A549 treated with dexamethasone at 1 μM for 4 hours (cell line): ENCODE results near the gene ACAP1. TPM values are rescaled to one million over a fixed set of nuclear protein-coding genes. Genes with fewer than 3 reads are reported as not detected.

Source experiments
- total RNA-seq: library from RNA; stranded (reverse); fragments of 200-300 nt; extraction: Qiagen RNA extraction; gene quantifications from 5 replicates; pipeline ENCODE4 v1.2.3, GENCODE V29; 2022

ACAP1 gene, protein sequence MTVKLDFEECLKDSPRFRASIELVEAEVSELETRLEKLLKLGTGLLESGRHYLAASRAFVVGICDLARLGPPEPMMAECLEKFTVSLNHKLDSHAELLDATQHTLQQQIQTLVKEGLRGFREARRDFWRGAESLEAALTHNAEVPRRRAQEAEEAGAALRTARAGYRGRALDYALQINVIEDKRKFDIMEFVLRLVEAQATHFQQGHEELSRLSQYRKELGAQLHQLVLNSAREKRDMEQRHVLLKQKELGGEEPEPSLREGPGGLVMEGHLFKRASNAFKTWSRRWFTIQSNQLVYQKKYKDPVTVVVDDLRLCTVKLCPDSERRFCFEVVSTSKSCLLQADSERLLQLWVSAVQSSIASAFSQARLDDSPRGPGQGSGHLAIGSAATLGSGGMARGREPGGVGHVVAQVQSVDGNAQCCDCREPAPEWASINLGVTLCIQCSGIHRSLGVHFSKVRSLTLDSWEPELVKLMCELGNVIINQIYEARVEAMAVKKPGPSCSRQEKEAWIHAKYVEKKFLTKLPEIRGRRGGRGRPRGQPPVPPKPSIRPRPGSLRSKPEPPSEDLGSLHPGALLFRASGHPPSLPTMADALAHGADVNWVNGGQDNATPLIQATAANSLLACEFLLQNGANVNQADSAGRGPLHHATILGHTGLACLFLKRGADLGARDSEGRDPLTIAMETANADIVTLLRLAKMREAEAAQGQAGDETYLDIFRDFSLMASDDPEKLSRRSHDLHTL
- 1.4 to 3.6 TPM (median 2.7 TPM) in 5 replicates for total RNA-seq

DNA sequence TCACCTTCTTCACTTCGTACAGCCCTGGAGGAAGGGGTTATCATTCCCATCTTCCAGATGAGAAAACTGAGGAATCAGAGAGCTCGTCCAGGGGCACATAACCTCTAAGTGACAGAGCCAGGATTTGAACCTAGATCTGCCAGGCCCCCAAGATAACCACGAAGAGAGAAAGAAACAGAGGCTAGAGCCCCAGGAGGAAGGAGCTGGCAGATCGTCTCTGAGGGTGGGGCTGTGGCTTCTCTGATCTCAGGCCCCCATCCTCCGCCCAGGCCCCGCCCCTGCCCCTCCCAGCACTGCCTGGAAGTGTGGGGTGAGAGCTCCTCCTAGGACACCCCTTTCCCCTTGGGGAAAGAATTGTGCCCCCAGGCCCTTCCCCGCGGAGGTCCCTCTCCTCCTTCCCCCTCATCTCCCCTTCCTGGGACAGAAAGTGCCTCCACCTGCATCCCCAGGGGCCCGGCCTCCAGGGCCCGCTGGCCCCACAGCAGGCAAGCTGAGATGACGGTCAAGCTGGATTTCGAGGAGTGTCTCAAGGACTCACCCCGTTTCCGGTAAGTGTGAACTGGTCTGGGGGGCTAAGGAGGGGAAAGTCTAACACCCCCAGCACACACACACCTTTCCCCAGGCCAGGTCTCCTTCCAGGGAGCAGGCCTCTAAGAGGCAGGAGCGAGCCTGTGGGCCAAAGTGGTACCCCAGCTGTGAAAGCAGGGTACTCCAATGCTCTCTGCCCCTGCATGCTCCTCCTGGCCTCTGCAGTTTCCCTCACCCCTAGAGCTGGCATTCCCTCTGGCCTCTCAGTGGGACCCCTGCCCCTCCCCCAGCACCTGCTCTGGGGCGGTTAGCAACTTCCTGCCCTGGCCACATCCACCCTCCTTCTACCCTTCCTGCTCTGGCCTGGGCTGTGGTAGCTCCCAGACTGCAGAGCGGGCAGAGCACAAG lies at the start of gene ACAP1:
Gene ACAP1, plus strand, starts transcription at position 290 of the 936 bp plus-strand sequence. Its CDS starts 206 bp downstream, at position 496.

DNA sequence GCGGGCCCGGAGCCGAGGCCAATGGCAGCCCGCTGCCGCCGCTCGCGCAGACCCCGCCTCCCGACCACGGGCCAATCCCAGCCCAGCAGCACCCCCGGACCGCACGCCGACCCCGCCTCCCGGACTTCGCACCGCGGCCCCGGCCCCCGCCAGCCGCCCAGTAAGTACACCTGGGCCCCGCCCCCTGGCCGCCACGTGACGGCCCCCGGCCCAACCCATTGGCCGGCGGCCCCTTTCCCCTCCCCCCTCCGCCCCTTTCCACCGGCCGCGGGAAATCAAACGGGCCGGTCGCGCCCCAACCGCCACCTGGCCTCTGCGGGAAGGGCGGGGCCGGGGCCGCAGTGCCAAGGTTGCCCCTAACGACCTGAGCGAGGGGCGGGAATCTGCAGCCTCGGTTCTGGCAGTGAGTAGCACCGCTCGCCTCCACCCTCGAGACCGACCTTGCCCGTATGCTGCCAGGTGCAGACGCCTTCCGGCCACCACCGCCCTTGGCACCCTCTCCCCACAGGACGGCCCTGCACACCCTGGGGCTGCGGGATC lies 41.6 kb upstream of the ACAP1 start, which contains the start of gene YBX2:
Gene YBX2, minus strand, starts transcription at position 26 of the 540 bp plus-strand sequence. CDS start 139 bp downstream, outside the sequence.

DNA sequence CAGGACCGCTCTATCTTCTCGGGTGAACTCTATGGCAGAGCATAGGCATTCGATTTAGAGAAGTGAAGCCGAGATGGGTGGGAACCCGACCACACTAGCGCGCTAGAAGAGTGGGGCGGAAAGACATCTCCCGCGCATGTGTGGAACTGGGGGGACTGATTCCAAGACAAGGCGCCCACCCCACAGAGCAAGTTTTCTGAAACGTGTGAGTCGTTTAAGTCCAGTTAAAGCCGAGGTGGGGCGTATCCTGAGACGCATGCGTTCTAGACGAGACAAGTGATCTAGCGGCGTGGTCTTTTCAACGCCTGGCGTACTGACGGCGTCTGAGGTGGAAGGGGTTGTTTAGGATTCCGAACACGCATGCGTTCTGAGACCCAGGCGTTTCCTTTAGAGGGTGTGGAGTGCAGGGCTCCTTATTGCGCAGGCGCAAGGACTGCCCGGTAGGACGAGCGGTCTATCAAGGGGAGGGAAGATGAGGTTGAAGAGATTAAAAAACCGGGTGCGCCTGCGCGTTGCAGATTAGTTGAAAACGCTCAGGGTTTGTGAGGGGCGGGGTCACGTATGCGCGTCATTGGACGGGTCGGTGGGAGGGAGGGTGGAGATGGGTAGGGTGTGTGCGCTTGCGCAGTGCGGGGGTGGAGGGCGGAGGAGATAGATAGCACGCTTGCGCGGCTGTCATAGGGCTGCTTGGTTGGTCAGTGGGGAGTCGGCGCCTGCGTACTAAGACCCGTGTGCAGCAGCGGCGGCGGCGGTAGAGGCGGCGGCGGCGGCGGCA lies 29.2 kb upstream of the ACAP1 start, which contains the start of gene EIF5A:
Gene EIF5A, plus strand, starts transcription at position 718 of the 775 bp plus-strand sequence. CDS start 2,008 bp downstream, outside the sequence.

DNA sequence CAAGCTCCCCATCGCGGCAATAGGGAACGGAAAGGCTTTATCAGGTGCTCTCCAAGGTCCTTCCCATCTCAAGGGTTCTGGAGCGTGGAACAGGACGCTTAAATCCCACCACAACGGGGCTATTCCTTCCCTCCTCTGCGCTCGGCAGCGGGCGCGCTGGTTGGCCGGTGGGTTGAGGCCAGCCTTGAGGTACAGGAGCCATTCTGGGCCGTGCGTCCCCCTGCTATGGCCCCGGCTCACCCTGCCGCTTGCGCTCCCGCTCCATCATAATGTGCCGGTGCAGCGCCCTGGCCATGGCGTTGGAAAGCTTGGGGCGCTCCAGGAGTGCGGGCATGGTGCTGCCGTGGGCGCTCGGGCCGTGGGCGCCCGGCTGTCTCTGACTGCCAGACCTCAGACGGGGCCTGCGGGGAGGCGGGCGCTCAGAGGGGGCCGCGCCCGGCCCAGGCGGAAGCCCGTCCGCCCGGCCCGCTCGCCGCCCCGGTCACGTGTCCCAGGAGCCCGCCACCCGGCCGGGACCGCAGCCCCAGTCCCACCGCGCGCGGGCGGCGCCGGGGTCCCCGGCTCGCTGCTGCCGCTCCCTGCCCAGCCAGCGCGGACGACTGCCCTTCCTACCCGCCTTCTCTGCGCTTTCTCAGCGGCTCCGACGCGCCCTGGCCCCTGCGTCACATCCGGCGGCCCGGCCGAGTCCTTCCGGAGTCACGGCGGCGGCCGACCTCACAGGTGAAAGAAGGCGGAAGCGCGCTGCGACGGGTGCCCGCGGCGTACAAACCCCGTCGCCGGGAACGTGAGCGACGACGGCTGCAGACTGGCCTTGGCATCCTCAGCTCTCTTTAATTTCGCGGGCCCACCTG lies 21.4 kb upstream of the ACAP1 start, which contains the start of gene GPS2:
Gene GPS2, minus strand, starts transcription at position 642 of the 851 bp plus-strand sequence. Its CDS starts 308 bp downstream, at position 334.

DNA sequence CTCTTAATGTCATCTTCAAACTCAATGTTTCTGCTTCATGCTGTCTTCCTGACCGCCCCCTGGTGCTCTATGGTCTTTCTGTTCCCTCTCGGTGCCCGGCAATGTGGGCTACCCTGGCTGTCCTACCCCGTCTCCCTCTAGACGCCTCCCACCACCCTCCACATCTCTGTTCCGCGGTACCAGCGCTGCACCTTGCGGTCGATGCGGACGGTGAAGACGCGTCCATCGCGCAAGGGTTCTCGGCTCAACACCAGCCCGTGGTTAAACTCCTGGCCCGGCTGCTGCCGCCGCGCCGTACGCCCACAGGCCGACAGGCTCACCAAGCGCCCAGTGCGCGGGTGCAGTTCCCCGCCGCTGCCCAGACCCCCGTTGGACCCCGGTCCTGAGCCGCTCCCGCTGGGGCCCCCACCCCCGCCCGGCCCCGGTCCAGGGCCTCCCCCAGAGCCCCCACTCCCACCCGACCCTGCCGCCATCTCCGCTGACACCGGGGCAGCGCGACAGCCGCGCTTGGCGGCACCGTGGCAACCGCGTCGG lies 7.4 kb upstream of the ACAP1 start, which contains the start of gene NEURL4:
Gene NEURL4, minus strand, starts transcription at position 496 of the 534 bp plus-strand sequence. Its CDS starts 23 bp downstream, at position 473.

DNA sequence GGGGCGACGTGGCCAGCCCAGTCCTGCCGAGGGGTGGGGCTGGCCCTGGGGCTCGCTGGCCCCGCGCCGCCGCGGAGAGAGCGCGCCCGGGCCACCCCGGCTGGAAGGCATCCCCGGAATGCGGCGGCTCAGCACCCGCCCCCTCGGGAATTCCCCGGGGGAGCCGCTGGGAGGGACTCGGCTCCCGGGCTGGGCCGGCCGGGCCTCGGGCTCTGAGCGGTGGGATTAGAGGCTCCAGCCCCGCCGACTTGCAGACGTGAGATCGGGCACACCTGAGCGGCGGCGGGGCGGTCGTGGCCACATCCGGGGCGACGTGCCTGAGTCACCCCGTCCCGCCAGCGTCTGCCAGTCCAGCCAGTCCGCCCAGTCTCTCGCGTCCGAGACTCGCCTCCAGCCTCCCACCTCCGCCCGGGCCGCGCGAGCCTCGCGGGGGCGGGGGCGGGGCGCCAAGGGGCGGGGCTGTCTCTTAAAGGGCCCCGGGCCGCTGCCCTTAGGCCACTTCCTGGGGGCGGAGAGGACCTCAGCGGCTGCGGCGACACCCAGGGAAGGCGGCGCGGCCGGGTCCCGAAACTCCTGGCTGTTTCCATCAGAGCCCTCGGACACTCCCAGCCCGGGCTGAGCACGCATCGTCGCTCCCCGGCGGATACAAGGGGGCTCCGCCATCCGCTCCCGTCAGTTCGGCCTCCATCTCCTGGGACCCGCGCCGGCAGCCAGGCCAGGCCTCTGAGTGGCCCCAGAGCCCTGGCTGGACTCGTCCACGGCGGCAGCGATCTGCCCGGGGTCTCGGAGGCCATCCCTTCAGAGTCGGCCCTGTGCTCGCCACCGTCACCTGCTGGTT lies 15.6 kb downstream of the ACAP1 start, which contains the start of gene KCTD11:
Gene KCTD11, plus strand, starts transcription at position 498 of the 838 bp plus-strand sequence.

DNA sequence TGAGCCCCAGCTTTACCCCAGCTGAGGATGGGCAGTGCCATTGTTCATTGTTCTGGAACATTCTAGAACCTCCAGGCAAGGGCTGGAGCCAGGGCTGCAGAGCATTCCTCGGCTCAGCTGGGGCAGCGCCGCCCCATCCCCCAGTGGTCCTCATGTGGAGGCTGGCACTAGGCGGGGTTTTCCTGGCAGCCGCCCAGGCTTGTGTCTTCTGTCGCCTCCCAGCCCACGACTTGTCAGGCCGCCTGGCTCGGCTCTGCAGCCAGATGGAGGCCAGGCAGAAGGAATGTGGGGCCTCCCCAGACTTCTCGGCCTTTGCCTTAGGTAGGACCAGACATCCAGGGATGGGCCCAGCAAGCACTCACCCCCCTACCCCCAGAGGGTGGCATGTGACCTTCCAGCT lies 18.7 kb downstream of the ACAP1 start, which contains the start of gene TMEM95:
Gene TMEM95, plus strand, starts transcription at position 104 of the 400 bp plus-strand sequence. Its CDS starts 49 bp downstream, at position 153.

DNA sequence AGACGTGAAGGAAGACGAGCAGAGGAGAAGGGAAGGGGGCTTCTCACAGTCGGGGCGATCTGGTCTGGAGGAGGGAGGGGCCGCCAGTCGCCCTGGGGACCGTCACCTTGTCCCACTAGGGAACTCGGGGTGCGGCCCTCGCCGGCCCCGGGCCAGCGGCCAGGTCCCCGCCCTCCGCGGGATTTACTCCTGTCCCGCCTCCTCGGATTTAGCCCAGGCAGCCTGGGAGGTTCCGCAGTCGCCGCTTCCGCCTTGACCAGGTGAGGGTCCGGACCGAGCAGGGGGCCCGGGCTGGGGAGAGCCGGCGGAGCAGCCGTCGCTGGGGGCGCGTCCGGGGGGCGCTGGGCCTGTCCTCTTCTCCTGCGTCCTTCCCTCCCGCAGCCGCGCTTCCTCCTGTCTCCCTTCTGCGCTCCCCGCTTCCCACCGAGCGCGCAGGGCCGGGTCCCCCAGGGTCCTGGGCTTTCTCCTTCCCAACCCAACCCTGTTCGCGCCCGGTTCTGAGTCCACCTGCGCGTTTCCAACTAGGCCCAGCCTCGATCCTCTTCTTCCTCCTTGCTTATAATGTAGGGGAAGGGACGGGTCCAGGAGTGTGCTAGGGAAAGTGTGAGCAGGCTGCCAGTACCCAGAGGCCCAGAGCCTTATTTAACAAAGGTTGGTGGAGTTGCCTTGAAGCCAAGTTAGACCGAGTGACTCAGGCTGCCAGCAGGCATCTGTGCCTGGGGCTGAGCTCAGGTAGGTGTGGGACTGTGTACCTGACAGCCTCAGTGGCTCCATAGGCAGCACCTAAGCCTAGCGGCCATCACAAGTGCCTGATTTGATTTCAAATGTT lies 44.7 kb downstream of the ACAP1 start, which contains the start of gene TNK1:
Gene TNK1, plus strand, starts transcription at position 235 of the 829 bp plus-strand sequence. CDS start 1,838 bp downstream, outside the sequence.

DNA sequence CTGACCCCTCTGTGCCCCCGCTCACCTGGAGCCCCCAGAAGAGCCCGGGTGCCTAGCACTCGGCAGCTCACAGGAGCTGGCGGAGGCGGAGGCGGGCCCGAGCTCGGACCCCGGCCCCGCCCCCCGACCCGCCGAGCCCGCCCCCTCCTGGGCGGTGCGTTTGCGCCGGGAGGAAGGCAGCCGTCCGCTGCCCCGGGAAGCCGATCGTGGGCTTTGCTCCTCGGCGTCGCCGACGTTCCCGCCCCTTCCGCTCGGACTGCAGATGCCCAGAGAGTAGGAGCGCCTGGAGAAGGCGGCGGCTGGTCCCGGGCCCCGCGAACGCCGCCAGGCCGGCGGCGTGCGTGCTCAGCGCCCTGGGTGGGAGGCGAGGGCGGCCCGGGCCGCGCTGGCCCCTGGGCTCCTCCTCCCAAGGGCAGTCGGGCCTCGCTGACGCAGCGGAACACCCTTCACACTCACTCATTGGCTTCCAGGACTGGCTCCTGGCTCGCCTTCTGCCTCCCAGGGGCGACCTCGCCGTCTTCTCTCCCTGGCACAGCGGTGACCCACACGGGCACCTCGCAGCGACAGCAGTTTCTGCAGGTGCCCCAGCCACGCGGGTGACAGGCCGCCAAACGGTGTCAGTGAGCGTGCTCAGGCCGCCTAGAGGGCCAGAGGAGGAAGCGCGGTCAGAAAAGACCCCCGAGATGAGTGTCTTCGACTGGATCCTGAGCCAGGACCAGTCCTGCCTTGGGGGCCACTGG lies 58.3 kb downstream of the ACAP1 start, which contains the start of gene PLSCR3:
Gene PLSCR3, minus strand, starts transcription at position 74 of the 740 bp plus-strand sequence. CDS start 415 bp downstream, outside the sequence.

Other genes starting within 250 kb of the ACAP1 start
- gene ASGR2, start 221.7 kb upstream of the ACAP1 start, total RNA-seq, result not detected in 5 replicates
- gene ASGR1, start 157.2 kb upstream of the ACAP1 start, total RNA-seq, result 0.42 to 0.98 TPM (median 0.77 TPM) in 5 replicates
- 4.5 to 7.6 TPM (median 6.4 TPM) in 5 replicates for gene DLG4, start 116.7 kb upstream of the ACAP1 start, total RNA-seq
- gene ACADVL, start 116.6 kb upstream of the ACAP1 start, total RNA-seq, result 266 to 442 TPM (median 389 TPM) in 5 replicates
- gene DVL2, start 102.0 kb upstream of the ACAP1 start, total RNA-seq, result 33.5 to 47.2 TPM (median 44.9 TPM) in 5 replicates
- gene PHF23, start 97.1 kb upstream of the ACAP1 start, total RNA-seq, result 93.9 to 117 TPM (median 104 TPM) in 5 replicates
- 596 to 790 TPM (median 609 TPM) in 5 replicates for gene GABARAP, start 94.1 kb upstream of the ACAP1 start, total RNA-seq
- 218 to 267 TPM (median 246 TPM) in 5 replicates for gene CTDNEP1, start 84.8 kb upstream of the ACAP1 start, total RNA-seq
- gene ELP5, start 84.3 kb upstream of the ACAP1 start, total RNA-seq, result 140 to 161 TPM (median 146 TPM) in 5 replicates
- gene CLDN7, start 74.1 kb upstream of the ACAP1 start, total RNA-seq, result 1.9 to 3.2 TPM (median 2.6 TPM) in 5 replicates
- 0.30 to 0.69 TPM (median 0.60 TPM) in 5 replicates for gene SLC2A4, start 54.8 kb upstream of the ACAP1 start, total RNA-seq
- 0.45 to 0.76 TPM (median 0.57 TPM) in 5 replicates for gene YBX2, start 41.9 kb upstream of the ACAP1 start, total RNA-seq
- 1,536 to 1,701 TPM (median 1,628 TPM) in 5 replicates for gene EIF5A, start 28.9 kb upstream of the ACAP1 start, total RNA-seq
- 82.4 to 111 TPM (median 103 TPM) in 5 replicates for gene GPS2, start 21.2 kb upstream of the ACAP1 start, total RNA-seq
- gene NEURL4, start 7.2 kb upstream of the ACAP1 start, total RNA-seq, result 15.2 to 33.7 TPM (median 30.6 TPM) in 5 replicates
- gene KCTD11, start 15.6 kb downstream of the ACAP1 start, total RNA-seq, result 9.7 to 12.6 TPM (median 11.4 TPM) in 5 replicates
- not detected in 5 replicates for gene TMEM95, start 18.6 kb downstream of the ACAP1 start, total RNA-seq
- gene TNK1, start 44.6 kb downstream of the ACAP1 start, total RNA-seq, result 1.1 to 1.5 TPM (median 1.3 TPM) in 5 replicates
- 36.7 to 50.6 TPM (median 41.6 TPM) in 5 replicates for gene PLSCR3, start 58.0 kb downstream of the ACAP1 start, total RNA-seq
- 204 to 220 TPM (median 207 TPM) in 5 replicates for gene TMEM256, start 67.6 kb downstream of the ACAP1 start, total RNA-seq
- gene NLGN2, start 71.3 kb downstream of the ACAP1 start, total RNA-seq, result 11.3 to 19.7 TPM (median 17.9 TPM) in 5 replicates
- gene SPEM1, start 83.8 kb downstream of the ACAP1 start, total RNA-seq, result 0.09 to 0.18 TPM (median 0.12 TPM) in 4 of 5 replicates, not detected in the other
- gene SPEM2, start 89.1 kb downstream of the ACAP1 start, total RNA-seq, result 0.13 to 0.18 TPM in 2 of 5 replicates, not detected in the others
- gene SPEM3, start 92.3 kb downstream of the ACAP1 start, total RNA-seq, result 0.02 to 0.05 TPM (median 0.04 TPM) in 3 of 5 replicates, not detected in the others
- 10.3 to 14.6 TPM (median 13.0 TPM) in 5 replicates for gene TMEM102, start 98.9 kb downstream of the ACAP1 start, total RNA-seq
- gene FGF11, start 103.0 kb downstream of the ACAP1 start, total RNA-seq, result 1.1 to 1.3 TPM (median 1.1 TPM) in 5 replicates
- 6.9 to 11.8 TPM (median 9.0 TPM) in 5 replicates for gene CHRNB1, start 108.5 kb downstream of the ACAP1 start, total RNA-seq
- 20.6 to 29.5 TPM (median 27.8 TPM) in 5 replicates for gene ZBTB4, start 143.1 kb downstream of the ACAP1 start, total RNA-seq
- not detected in 5 replicates for gene SLC35G6, start 144.9 kb downstream of the ACAP1 start, total RNA-seq
- 49.1 to 95.5 TPM (median 91.3 TPM) in 5 replicates for gene POLR2A, start 147.8 kb downstream of the ACAP1 start, total RNA-seq
- gene TNFSF12, start 212.5 kb downstream of the ACAP1 start, total RNA-seq, result 6.8 to 12.9 TPM (median 12.1 TPM) in 5 replicates
- gene TNFSF13, start 222.2 kb downstream of the ACAP1 start, total RNA-seq, result 0.46 to 0.83 TPM (median 0.62 TPM) in 5 replicates
- gene SENP3, start 225.4 kb downstream of the ACAP1 start, total RNA-seq, result 87.8 to 104 TPM (median 102 TPM) in 5 replicates
- gene CD68, start 243.1 kb downstream of the ACAP1 start, total RNA-seq, result 24.8 to 38.2 TPM (median 33.6 TPM) in 5 replicates
- gene MPDU1, start 247.3 kb downstream of the ACAP1 start, total RNA-seq, result 117 to 135 TPM (median 121 TPM) in 5 replicates